Small intestine (tissue), 7 donors: ENCODE data around the gene KLK13. TPM values are rescaled to one million over a fixed set of nuclear protein-coding genes. Genes with fewer than 3 reads are reported as not detected.

Experiments
- DNase-seq, 2 donors: peaks; one replicate each; pipeline versions ENCODE4 v3.0.0 to v3.0.0-alpha.2; 2013
- FAIRE-seq: peaks from 2 replicates; lab custom pipeline; 2012; peaks lifted over from hg19 to GRCh38; lab: Jason Lieb, UNC
- H3K27ac ChIP-seq, 3 donors: one replicate each; pipeline ENCODE4 v1.5.1; 2013; ENCODE audit warnings: low read length in 2 of 3, mild to moderate bottlenecking in 2 of 3, control low read depth in 1 of 3, inconsistent platforms in 1 of 3, low read depth in 1 of 3, moderate library complexity in 1 of 3
- H3K27me3 ChIP-seq, 3 donors: one replicate each; pipeline ENCODE4 v1.6.1; 2013; ENCODE audit warnings: low read length in 3 of 3, inconsistent platforms in 1 of 3; ENCODE audit not compliant: control insufficient read depth in 3 of 3, insufficient read depth in 3 of 3
- H3K36me3 ChIP-seq, 3 donors: one replicate each; pipeline ENCODE4 v1.6.1; 2013; ENCODE audit warnings: low read length in 3 of 3, inconsistent platforms in 1 of 3, low read depth in 1 of 3, mild to moderate bottlenecking in 1 of 3, moderate library complexity in 1 of 3; ENCODE audit not compliant: control insufficient read depth in 3 of 3, insufficient read depth in 2 of 3
- H3K4me1 ChIP-seq, 3 donors: one replicate each; pipeline ENCODE4 v1.6.1; 2013; ENCODE audit warnings: low read length in 2 of 3, inconsistent platforms in 1 of 3, low read depth in 1 of 3, mild to moderate bottlenecking in 1 of 3, moderate library complexity in 1 of 3; ENCODE audit not compliant: control insufficient read depth in 3 of 3, insufficient read depth in 2 of 3
- H3K4me3 ChIP-seq, 3 donors: one replicate each; pipeline ENCODE4 v1.5.1; 2013; ENCODE audit warnings: low read length in 3 of 3, control low read depth in 1 of 3, inconsistent platforms in 1 of 3, low read depth in 1 of 3, mild to moderate bottlenecking in 1 of 3, moderate library complexity in 1 of 3
- H3K9me3 ChIP-seq, 2 donors: one replicate each; pipeline ENCODE4 v1.6.1; 2013; ENCODE audit warnings: low read depth in 1 of 2, low read length in 1 of 2; ENCODE audit not compliant: control insufficient read depth in 2 of 2, insufficient read depth in 1 of 2
- WGBS, 3 donors: extraction: QIAGEN DNeasy Blood & Tissue Kit; methylation state at CpG; one replicate each; pipeline ENCODE4 v1.1.7; 2013; 5-methylcytosine and 5-hydroxymethylcytosine counted together
- polyA plus RNA-seq, 4 donors: library from polyadenylated mRNA; stranded (reverse) in 3 of 4; unstranded in 1 of 4; fragments of 200-250 nt in 3 of 4; fragments of 120-200 nt in 1 of 4; gene quantifications; one replicate each; pipeline versions ENCODE4 v1.2.1 to v1.2.3, GENCODE V29; 2013
- donor health status: healthy with polysubstance abuse.
- donor health status: control.
- donor health status: control.
- donor health status: Bipolar disorder and iron deficiency.
- donor health status: healthy.

KLK13 gene
- polyA plus RNA-seq, 4 donors: 0.13 to 5.9 (median 2.5) TPM

DNA sequence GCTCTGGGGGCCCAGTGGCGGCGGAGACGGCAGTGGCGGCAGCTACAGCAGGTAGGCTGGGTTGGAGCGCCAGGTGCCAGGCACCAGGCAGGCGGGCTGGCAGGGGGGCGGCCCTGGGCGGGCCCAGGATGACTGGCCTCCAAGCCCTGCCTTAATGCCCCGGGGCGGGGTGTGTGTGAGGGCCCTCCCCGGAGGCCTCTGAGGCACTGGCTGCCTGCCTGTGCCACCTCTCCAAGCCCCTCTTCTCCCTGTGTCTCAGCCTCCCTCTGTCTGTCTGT, 38.4 kb downstream of the KLK13 start, which contains the start of gene KLK11:
KLK11 (minus strand) TSS at position 63 of the 278 bp plus-strand sequence. CDS start 985 bp downstream, outside the sequence.
- no peak for DNase-seq
- Histone ChIP-seq H3K27me3 (peaks cover 0 to 10% (median 0%) of the 10 kb centered on the region in 3 donors), H3K27ac (no peak within 1 kb of the TSS), H3K9me3 (no peaks in the 10 kb centered on the region), H3K4me1 (no peaks in the 10 kb centered on the region), H3K4me3 (no peak within 1 kb of the TSS), H3K36me3 (no peaks in the 10 kb centered on the region)
- WGBS, 3 donors: 13 to 79% (median 45%) methylated on average over 3 to 11 of the region's 11 CpGs
- no peak for FAIRE-seq

- no peaks in the 10 kb centered on the region for H3K36me3 ChIP-seq
- H3K27ac ChIP-seq: no peak overlapping the region
- 42 to 56% (median 42%) methylated on average over 15 to 18 of the region's 18 CpGs for WGBS, 3 donors
- DNase-seq: no peak
- H3K27me3 ChIP-seq: peaks cover 0 to 10% (median 0%) of the 10 kb centered on the region in 3 donors
- H3K4me1 ChIP-seq: no peaks in the 10 kb centered on the region
- H3K4me3 ChIP-seq: no peak overlapping the region
- no peak for FAIRE-seq
- H3K9me3 ChIP-seq: no peaks in the 10 kb centered on the region
Observed at GRCh38 chr19:51025809-51026553, 38.9 kb downstream of the KLK13 start.

DNA sequence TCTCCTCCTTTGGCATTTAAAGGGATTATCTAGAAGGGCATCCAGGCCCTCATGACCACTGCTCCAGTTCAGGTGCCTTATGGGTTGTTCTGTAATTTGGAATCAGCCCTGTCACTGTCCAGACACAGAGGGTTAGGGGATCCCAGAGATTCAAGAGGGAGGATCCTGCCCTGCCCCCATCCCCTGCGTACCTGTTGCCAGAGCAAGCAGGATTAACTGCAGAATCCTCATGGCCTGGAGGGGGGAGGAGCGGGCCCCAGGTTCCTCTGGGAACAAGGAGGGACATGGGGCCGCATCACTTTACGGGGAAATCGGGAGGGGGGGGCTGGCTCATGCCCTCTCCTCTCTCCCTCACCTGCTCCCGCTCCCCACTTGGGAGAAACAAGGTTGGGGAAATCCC, 39.5 kb downstream of the KLK13 start:
- no peak for DNase-seq
- Histone ChIP-seq H3K4me1 (no peaks in the 10 kb centered on the region), H3K27ac (no peak overlapping the region), H3K9me3 (no peaks in the 10 kb centered on the region), H3K36me3 (no peaks in the 10 kb centered on the region), H3K4me3 (no peak overlapping the region), H3K27me3 (peaks cover 0 to 13% (median 0%) of the 10 kb centered on the region in 3 donors)
- 63 to 84% (median 67%) methylated on average over 5 to 6 of the region's 6 CpGs for WGBS, 3 donors
- no peak for FAIRE-seq

DNA sequence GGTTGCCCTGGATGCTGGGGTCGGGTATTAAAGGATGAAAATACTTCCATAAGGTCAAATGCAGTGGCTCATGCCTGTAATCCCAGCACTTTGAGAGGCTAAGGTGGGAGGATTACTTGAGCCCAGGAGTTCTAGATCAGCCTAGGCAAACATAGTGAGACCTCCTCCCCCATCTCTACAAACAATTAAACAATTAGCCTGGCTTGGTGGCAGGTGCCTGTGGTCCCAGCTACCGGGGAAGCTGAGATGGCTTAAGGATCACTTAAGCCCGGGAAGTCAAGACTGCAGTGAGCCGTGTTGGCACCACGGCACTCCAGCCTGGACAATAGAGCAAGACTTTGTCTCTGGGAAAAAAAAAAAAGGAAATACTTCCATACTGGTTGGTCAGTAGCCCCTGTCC, 40.0 kb downstream of the KLK13 start:
- H3K36me3 ChIP-seq: no peaks in the 10 kb centered on the region
- no peak overlapping the region for H3K27ac ChIP-seq
- peaks cover 0 to 18% (median 0%) of the 10 kb centered on the region in 3 donors for H3K27me3 ChIP-seq
- FAIRE-seq (no peak), DNase-seq (no peak)
- no peak overlapping the region for H3K4me3 ChIP-seq
- no peaks in the 10 kb centered on the region for H3K4me1 ChIP-seq
- 16 to 46% (median 41%) methylated on average over 5 of the region's 5 CpGs for WGBS, 3 donors
- H3K9me3 ChIP-seq: no peaks in the 10 kb centered on the region

DNA sequence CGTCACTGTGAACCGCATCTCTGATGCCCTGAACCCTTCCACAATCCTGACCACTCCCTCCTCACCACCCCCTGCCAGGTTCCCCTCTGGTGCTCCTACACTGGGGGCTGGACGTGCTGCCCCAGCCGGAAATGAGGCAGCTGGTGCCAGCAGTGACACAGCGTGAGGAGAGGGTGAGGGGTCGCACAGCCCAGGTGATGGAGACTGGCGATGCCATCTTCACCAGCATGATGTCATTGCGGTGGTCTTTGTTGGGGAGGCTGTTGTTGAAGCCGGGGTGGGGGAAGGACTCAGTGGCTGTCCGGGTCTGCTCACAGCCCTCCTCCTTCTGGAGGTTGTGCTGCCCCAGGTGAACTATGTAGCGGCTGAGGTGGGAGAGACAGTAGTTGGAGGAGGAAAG, 40.9 kb downstream of the KLK13 start:
- 67 to 73% (median 70%) methylated on average over 10 to 11 of the region's 11 CpGs for WGBS, 3 donors

DNA sequence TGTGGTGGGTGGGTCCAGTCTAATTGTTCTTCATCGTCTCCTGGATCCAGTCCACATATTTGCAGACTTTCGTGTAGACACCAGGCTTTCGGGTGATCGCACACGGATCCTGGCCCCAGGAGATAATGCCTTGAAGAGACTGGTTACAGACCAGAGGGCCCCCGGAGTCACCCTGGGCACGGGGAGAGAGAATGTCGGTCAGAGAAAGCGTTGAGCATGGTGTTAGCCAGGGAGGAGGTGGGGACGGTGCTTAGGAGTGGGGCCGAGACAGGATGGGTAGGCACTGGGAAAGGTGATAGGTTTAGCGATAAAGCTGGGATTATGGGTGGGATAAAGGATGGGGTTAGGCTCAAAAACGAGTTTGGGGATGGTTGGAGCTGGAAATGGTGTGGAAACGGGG, 42.4 kb downstream of the KLK13 start:
- Histone ChIP-seq H3K4me1 (no peaks in the 10 kb centered on the region), H3K36me3 (no peaks in the 10 kb centered on the region), H3K27me3 (peaks cover 4 to 39% (median 4%) of the 10 kb centered on the region in 3 donors), H3K4me3 (no peak overlapping the region), H3K27ac (no peak overlapping the region), H3K9me3 (no peaks in the 10 kb centered on the region)
- no peak for DNase-seq
- 55 to 65% (median 60%) methylated on average over 14 of the region's 14 CpGs for WGBS, 3 donors
- no peak for FAIRE-seq

More for the DNA sequence above, 40.9 kb downstream of the KLK13 start:
- no peak for FAIRE-seq
- Histone ChIP-seq H3K4me3 (no peak overlapping the region), H3K27ac (no peak overlapping the region), H3K9me3 (no peaks in the 10 kb centered on the region), H3K36me3 (no peaks in the 10 kb centered on the region), H3K4me1 (no peaks in the 10 kb centered on the region), H3K27me3 (peaks cover 4 to 28% (median 4%) of the 10 kb centered on the region in 3 donors)
- no peak for DNase-seq

- FAIRE-seq (no peak), DNase-seq (peak; percentile 30 to 36)
- Histone ChIP-seq H3K27me3 (peaks cover 9 to 50% (median 10%) of the 10 kb centered on the region in 3 donors), H3K9me3 (no peaks in the 10 kb centered on the region), H3K4me3 (no peak overlapping the region), H3K4me1 (no peaks in the 10 kb centered on the region), H3K36me3 (no peaks in the 10 kb centered on the region), H3K27ac (no peak overlapping the region)
- 30 to 35% (median 32%) methylated on average over 7 of the region's 7 CpGs for WGBS, 3 donors
Observed at GRCh38 chr19:51020988-51021651, 43.8 kb downstream of the KLK13 start.

GRCh38 chr19:51019544-51019925, 45.4 kb downstream of the KLK13 start, which contains the start of gene KLK10:
Gene KLK10 (minus strand): TSS chr19:51019709. CDS start chr19:51019130, 579 bp downstream.
- FAIRE-seq: no peak
- H3K27me3 ChIP-seq: peaks cover 9 to 47% (median 12%) of the 10 kb centered on the region in 3 donors

More at GRCh38 chr19:51019544-51019925, 45.4 kb downstream of the KLK13 start, which contains the start of gene KLK10:
- no peaks in the 10 kb centered on the region for H3K4me1 ChIP-seq
- no peak within 1 kb of the TSS for H3K27ac ChIP-seq
- H3K36me3 ChIP-seq: no peaks in the 10 kb centered on the region
- no peak within 1 kb of the TSS for H3K4me3 ChIP-seq
- WGBS, 3 donors: 3 to 4% (median 4%) methylated on average over 13 to 14 of the region's 14 CpGs
- no peaks in the 10 kb centered on the region for H3K9me3 ChIP-seq
- no peak for DNase-seq
